CD4-positive, alpha-beta T cell treated with Interleukin-17A for 1 hour (primary cell): Measurements from ENCODE around the gene RNU7-1.

Experiments used
- DNase-seq: peaks from one replicate; pipeline ENCODE4 v3.0.0-alpha.2; 2020

RNU7-1 gene

DNA sequence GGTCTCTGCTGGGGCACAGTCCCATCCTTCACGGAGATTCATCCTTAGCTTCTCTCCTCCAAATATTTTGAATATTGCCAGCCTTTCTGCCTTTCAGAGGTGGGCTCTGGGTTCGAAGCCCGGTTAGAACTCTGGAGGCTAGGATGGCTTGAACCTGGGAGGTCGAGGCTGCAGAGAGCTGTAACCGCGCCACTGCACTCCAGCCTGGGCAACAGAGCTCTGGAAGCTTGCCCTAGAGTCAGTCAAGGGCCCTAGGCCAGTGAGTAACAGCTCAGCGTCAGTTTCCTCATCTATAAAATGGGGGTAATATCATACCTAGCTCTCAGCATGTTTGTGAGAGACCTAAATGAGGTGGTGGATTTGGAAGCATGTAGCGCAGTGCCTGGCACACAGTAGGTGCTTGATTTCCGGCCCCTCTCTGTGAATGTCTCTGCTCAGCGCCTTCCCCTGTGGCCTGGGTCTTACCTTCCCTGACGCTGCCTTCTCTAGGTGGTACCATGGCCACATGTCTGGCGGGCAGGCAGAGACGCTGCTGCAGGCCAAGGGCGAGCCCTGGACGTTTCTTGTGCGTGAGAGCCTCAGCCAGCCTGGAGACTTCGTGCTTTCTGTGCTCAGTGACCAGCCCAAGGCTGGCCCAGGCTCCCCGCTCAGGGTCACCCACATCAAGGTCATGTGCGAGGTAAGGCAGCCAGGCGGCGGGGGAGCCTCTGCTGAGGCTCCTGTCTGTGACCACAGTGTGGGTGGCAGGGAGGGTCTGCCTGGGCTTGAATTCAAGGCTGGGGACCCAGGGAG, 10.9 kb downstream of the RNU7-1 start:
- peak; percentile 25 for DNase-seq

- DNase-seq: no peak
Measured at GRCh38 chr12:6955108-6956020, 11.7 kb downstream of the RNU7-1 start.

DNA sequence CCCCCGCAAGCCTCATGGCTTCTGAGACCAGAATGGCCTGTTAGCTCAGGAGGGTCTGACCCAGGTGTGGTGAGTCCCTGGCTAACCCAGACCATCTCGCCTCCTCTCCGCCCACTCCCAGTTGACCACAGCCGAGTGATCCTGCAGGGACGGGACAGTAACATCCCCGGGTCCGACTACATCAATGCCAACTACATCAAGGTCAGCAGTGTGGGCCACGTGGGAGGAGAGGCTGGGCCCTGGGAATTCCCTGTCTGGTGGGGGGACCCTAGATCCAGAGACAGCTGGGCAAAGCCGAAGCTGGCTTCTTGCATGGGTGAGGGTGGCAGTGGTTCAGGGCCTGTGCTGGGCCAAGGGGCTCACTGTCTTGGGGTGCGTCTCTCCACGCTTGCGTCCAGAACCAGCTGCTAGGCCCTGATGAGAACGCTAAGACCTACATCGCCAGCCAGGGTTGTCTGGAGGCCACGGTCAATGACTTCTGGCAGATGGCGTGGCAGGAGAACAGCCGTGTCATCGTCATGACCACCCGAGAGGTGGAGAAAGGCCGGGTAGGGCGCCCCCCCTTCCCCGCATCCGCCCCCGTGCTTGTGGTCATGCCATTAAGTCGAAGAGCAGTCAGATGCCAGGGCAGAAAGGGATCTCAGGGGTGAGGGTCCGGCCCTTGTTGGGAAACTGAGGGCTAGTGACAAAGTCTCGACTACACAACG, 12.6 kb downstream of the RNU7-1 start:
- DNase-seq: peak; percentile 53

DNA sequence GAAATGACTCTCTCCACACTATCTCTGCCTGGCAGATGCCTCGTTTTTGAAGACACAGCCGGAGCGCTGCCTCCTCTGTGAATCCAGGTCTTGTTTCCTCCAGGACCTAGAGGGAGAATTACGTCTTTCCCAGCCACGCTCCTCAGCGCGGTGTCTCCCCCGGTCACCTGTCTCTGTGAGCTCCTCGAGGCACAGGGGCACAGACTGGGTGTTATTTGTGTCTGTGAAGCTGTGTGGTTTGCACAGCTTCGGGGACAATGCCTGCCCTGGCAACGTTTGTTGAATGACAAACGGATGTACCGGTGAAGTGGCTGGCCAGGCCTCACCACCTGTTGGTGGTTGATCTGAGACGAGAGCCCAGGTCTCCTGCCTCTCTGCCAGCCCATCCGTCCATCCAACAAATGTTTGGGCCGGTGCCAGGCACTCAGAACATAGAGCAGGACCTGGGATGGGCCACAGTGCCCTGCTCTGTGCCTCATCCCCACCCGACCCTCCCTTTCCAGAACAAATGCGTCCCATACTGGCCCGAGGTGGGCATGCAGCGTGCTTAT, 13.6 kb downstream of the RNU7-1 start:
- peak; percentile 73 for DNase-seq

DNA sequence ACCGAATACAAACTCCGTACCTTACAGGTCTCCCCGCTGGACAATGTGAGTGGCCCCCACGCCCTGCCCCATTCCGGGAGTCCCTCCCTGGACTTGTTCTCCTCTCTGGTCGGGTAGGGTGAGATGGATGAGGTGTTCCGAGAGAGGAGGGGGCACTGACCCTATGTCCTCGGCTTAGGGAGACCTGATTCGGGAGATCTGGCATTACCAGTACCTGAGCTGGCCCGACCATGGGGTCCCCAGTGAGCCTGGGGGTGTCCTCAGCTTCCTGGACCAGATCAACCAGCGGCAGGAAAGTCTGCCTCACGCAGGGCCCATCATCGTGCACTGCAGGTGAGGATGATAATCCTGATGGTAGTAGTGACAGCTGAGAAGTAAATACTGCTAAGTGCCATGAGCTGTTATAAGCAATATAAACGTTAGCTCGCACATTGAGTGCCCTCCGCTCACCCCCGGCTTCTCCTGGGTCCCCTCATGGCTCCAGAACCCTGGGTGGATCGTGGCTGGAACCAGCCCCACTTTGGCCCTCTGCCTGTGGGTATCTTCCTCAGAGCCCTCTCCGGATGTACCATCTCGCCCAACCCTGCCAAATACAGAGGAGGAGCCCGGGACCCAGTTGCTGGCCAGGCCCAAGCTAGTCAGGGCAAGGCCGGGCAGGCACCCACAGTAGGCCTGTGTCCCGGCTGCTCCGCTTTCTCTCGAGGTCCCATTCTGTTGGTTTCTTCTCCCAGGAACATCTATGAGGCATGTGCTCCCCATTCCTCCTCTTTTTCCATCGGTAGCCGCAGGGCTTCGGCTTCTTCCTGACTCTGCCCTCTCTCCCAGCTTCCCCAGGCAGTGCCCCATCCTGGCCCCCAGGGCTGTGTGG, 14.4 kb downstream of the RNU7-1 start:
- DNase-seq: no peak

DNA sequence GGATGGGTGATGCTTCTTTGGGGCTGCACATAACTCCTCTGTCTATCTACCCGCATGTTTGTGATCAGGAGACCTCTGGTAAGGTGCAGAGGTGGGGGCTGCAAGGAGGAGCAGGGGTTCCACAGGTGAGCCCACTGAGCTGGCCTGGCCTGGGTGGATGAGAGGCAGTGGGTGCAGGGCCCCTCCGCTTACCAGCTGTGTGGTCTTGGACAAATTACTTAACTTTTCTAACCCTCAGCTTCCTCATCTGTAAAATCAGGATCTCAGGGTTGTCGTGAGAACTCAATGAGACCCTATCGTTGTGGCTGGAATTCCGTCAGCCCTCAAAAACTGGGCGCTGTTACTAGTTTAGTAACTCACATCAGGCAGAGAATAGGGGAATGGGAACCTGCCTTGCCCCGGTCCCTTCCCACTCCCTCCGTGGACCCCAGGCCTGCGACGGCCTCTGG, 15.0 kb downstream of the RNU7-1 start:
- no peak for DNase-seq

DNA sequence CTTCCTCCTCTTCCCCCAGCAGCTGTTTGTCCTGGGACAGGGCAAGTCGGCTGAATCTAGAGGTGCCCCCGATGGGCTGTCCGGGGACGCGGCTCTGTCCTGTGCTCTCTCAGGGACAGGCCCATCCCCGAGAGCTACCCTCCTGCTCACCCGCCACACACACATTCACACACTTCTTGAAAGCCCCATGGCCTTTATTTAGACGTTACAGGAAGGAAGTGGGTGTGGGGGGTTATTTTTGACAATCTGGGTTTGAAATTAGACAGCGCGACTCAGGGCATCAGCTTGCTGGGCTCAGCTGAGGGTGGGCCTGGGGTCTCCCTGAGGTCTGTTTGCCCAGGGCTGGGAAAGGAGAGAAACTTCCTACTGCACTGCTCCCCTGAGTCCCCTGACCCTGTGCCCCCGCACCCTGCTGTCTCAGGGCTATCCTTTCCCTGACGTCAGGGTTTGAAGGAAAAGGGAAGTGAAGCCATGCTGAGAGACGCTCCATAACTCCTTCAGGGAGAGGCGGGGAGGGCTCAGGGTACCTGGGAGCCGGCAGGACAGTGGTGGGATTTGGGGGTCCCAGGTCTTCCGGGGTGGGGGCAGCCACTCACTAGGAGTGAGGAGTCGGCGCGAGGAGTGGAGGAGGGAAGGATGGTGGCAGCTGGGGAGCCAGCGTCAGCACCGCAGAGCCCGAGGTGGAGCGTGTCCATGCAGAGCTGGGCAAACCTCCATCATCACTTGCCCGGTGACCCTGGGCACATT, 15.6 kb downstream of the RNU7-1 start:
- peak; percentile 92 for DNase-seq

DNA sequence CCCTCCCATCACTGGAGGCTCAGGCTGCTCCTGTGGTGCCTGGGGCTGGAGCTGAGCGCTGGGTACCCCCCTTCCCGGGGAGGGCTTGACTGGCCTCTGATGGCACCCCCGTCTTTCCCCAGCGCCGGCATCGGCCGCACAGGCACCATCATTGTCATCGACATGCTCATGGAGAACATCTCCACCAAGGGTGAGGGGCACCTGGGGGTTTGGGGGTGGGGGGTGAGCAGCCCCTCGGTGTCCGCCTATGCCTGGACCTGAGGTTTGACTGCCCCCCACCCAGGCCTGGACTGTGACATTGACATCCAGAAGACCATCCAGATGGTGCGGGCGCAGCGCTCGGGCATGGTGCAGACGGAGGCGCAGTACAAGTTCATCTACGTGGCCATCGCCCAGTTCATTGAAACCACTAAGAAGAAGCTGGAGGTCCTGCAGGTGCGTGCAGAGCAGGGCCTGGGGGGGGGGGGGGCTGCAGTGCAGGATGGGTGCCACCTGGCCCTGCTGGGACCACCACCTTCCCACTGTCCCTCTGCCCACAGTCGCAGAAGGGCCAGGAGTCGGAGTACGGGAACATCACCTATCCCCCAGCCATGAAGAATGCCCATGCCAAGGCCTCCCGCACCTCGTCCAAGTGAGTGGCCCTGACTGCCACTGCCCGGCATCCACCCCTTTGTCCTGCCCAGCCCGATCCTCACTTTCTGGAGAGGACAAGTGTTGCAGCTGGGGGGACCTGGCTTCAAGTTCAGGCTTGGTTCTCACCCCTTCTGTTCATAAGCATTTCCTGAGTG, 16.4 kb downstream of the RNU7-1 start:
- DNase-seq: no peak

DNA sequence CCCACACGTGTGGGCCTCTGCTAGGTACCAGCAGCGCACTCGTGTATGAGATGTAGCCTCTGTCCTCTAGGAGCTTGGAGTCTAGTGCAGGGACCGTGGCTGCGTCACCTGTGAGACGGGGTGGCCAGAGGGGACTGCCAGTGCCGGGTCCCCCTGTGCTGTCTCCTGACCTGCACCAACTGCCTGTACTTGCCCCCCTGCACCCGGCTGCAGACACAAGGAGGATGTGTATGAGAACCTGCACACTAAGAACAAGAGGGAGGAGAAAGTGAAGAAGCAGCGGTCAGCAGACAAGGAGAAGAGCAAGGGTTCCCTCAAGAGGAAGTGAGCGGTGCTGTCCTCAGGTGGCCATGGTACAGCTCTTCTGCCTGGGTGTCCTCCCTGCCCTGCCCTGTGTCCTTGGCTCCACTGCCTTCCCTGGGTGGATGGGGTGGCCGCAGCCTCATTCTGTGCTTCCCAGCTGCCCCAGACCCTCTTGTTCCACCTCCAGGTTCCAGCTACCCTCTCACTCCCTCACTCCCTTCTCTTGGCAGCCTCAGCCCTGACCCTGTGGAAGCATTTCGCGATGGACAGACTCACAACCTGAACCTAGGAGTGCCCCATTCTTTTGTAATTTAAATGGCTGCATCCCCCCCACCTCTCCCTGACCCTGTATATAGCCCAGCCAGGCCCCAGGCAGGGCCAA, 17.1 kb downstream of the RNU7-1 start:
- peak; percentile 64 for DNase-seq

DNA sequence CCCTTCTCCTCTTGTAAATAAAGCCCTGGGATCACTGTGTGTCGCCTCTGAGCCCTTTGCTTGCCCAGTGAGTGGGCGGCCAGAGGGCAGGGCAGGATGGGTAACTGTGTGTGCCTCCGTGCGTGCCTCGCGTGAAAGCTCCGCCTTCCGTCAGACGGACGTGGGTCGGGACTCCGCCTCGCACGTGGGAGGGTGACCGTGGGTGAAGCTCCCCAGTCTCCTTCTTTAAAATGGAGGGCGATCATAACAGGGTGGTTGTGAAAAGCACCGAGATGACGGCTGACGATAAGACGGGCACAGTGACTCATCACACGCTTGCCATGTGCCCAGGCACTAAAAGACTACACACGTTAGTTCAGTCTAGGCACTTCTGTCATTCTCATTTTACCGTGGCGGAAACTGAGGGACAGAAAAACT, 17.7 kb downstream of the RNU7-1 start:
- peak; percentile 95 for DNase-seq

GRCh38 chr12:6961695-6962284, 18.2 kb downstream of the RNU7-1 start:
- DNase-seq: no peak

DNA sequence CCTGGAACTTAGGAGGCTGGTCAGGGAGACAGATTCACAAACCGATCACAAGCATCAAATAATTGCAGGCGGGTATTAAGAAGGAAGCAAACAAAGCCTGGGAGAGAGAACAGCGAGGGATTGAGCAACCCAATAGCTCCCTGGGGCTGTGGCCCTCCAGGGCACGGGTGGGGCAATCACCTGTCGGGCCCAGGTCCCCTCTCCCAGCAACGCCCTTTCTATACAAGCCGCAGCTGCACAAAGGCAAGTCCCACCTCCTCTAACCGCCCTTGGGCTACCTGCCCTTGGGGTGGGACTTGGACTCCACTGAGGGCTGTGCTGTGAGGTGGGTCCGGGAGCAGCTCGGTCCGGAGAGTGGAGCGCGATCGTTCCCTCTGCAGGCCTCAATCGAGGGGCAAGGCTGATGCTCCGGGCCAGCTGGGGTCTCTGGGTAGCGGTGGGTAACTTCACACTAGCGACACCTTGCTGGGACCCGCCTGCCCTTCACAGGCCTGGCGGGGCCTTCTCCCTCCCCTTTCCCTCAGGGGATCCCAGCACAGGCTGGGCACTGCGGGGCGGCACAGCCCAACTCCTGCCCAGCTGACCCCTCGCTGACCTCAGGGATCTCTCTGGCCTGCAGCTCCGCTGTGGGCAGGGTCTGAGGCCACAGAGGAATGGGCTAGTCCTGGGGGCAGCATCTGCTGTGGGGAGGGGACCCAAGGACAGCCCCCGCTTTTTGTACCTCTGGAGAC, 18.8 kb downstream of the RNU7-1 start:
- no peak for DNase-seq

- DNase-seq: no peak
Measured at GRCh38 chr12:6963016-6963731, 19.6 kb downstream of the RNU7-1 start.

DNA sequence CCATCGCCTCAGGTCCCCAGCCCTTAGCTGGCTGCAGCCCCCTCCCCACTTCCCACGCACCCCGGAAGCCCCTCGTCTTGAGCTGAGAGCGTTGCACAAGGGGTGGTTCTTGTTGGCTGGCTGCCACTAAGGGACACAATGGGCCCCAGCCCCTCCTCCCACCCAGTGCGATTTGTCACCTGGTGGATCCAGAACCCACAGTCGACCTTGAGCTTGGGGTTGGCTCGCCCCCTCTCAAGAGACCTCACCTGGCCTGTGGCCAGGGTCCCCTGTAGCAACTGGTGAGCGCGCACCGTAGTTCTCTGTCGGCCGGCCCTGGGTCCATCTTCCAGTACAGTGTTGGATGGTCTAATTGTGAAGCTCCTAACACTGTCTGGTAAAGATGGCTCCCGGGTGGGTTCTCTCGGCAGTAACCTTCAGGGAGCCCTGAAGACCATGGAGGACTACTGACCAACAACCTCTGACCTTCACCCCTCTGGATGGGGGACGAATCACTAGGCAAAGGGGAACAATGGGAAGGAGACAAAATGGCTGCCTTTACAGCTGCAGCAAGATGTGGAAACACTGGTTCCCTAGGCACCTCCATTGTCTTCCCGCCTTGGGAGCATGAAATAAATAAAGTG, 20.3 kb downstream of the RNU7-1 start:
- DNase-seq: no peak

GRCh38 chr12:6964605-6965025, 21.0 kb downstream of the RNU7-1 start:
- no peak for DNase-seq

DNA sequence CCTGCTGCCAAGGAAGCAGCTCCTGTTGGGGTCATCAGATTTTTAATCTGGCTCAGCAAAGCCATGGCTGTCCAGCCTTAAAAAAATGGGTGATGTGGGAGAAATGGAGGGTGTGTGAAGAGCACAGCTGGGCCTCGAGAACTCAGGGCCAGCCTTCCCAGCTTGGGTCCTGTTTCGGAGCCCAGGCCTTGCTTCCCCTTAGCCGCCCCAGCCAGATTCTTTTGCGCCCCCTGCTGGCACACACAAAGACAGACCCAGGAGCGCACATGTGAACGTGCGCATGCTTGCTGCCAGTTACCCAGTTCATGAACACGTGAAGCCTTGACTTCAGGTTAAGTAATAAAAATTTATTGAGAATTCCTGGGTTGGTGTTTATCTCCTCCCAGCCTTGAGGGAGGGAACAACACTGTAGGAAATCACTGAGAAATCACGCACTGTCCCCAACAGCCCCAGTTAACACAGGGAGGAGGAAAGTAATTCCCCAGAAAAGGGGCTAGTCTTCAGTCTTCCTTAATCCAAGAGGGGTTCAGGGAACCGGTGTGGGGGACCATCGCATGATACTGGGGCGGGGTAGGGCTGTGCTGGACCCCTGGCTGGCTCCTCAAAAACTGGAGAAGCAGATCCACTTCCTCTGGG, 21.5 kb downstream of the RNU7-1 start:
- DNase-seq: peak; percentile 93

- DNase-seq: no peak
Measured at GRCh38 chr12:6965714-6966113, 22.1 kb downstream of the RNU7-1 start.
